Iris pigment epithelial cell (primary cell): Measurements from ENCODE around the gene FAM174C.
"Not testable (repeated sequence)": the region's sequence is repeated elsewhere in the genome, so short reads cannot be mapped to it uniquely, and the experiment has no call there.

Source experiments
- DNase-seq: peaks from one replicate; pipeline ENCODE4 v3.0.0-alpha.2; 2011; ENCODE audit warnings: low read depth

FAM174C gene

GRCh38 chr19:1237027-1237659 is 38.2 kb upstream of the FAM174C start:
- no peak for DNase-seq

- no peak for DNase-seq
These were observed 37.5 kb upstream of the FAM174C start, which contains the start of gene CBARP for GRCh38 chr19:1237754-1238368. Gene CBARP (minus strand): TSS chr19:1238005. CDS start chr19:1236100, 1,905 bp downstream.

- DNase-seq, result no peak
These were observed 36.7 kb upstream of the FAM174C start for GRCh38 chr19:1238369-1239303.

GRCh38 chr19:1239420-1239795 is 35.9 kb upstream of the FAM174C start:
- no peak for DNase-seq

- DNase-seq, result peak; percentile 91
These were observed 35.3 kb upstream of the FAM174C start for GRCh38 chr19:1239796-1240737.

- no peak for DNase-seq
These were observed 34.4 kb upstream of the FAM174C start for GRCh38 chr19:1240925-1241324.

GRCh38 chr19:1241417-1242095 is 33.8 kb upstream of the FAM174C start, which contains the start of gene ATP5F1D:
Gene ATP5F1D (plus strand): TSS chr19:1241751. CDS start chr19:1241851, 100 bp downstream.
- DNase-seq, result peak; percentile 96

- peak; percentile 77 for DNase-seq
These were observed 31.3 kb upstream of the FAM174C start for GRCh38 chr19:1243768-1244692.

GRCh38 chr19:1244693-1245451 is 30.5 kb upstream of the FAM174C start:
- DNase-seq, result no peak

- DNase-seq, result no peak
These were observed 29.7 kb upstream of the FAM174C start for GRCh38 chr19:1245494-1246264.

- not testable (repeated sequence) for DNase-seq
These were observed 28.9 kb upstream of the FAM174C start for GRCh38 chr19:1246265-1247087.

GRCh38 chr19:1247748-1248138 is 27.6 kb upstream of the FAM174C start:
- no peak for DNase-seq

- peak; percentile 93 for DNase-seq
These were observed 27.1 kb upstream of the FAM174C start, which contains the start of gene MIDN for GRCh38 chr19:1248139-1248785. Gene MIDN (plus strand): TSS chr19:1248583. CDS start chr19:1250297, 1,714 bp downstream.

- DNase-seq, result peak; percentile 74
These were observed 26.5 kb upstream of the FAM174C start for GRCh38 chr19:1248786-1249297.

- peak; percentile 95 for DNase-seq
These were observed 25.9 kb upstream of the FAM174C start for GRCh38 chr19:1249298-1249989.

- DNase-seq, result no peak
These were observed 25.3 kb upstream of the FAM174C start for GRCh38 chr19:1249990-1250436.
